ENCODE data around the gene RGS9. TPM values are rescaled to one million over a fixed set of nuclear protein-coding genes. Genes with fewer than 3 reads are reported as not detected.
A peak's percentile ranks its signal among the peaks of the same experiment; 100 is the strongest.

RGS9 gene
- total and polyA plus RNA-seq, 2 of the 13 experiments (the other 11 are each of a cell fraction or from before 2014, with no cell fraction given), result 0.44 to 0.74 TPM

GRCh38 chr17:65122836-65123756 lies 14.1 kb upstream of the RGS9 start (continued):
- TF ChIP-seq ZNF740 (CRISPR knock-in tag; IDR thresholded peaks at IDR 0.05) (peak; percentile 92), XRCC5 (optimal IDR thresholded peaks at IDR 0.05; ENCODE audit: low read length) (peak; percentile 92), ARID4A (CRISPR knock-in tag; IDR thresholded peaks at IDR 0.05; ENCODE audit: borderline replicate concordance) (peak; percentile 58; the same call in 1 of the 2 replicates), SALL1 (CRISPR knock-in tag; IDR thresholded peaks at IDR 0.05) (peak; percentile 82), DNMT1 (CRISPR knock-in tag; IDR thresholded peaks at IDR 0.05) (no peak), POLR2AphosphoS5 (IDR thresholded peaks at IDR 0.05; ENCODE audit: low read depth, low read length) (peak; percentile 88), NCOA1 (CRISPR knock-in tag; IDR thresholded peaks at IDR 0.05) (no peak), ZSCAN22 (CRISPR knock-in tag; IDR thresholded peaks at IDR 0.05) (no peak), ZBTB25 (CRISPR knock-in tag; IDR thresholded peaks at IDR 0.05) (peak; percentile 40; the same call in 1 of the 2 replicates), UBTF (CRISPR knock-in tag; IDR thresholded peaks at IDR 0.05) (peak; percentile 41; the same call in 1 of the 2 replicates), MTA1 (CRISPR knock-in tag; IDR thresholded peaks at IDR 0.05; ENCODE audit: borderline replicate concordance) (no peak; the same call in 1 of the 2 replicates), DPF2 (CRISPR knock-in tag; IDR thresholded peaks at IDR 0.05; ENCODE audit: borderline replicate concordance, low read depth) (no peak), MTA3 (CRISPR knock-in tag; IDR thresholded peaks at IDR 0.05) (no peak), SRSF1 (optimal IDR thresholded peaks at IDR 0.05; ENCODE audit: low read depth, low read length) (peak; percentile 92), RBFOX2 (IDR thresholded peaks at IDR 0.05; ENCODE audit: low read depth, low read length) (peak; percentile 76), ZNF143 (CRISPR knock-in tag; IDR thresholded peaks at IDR 0.05) (peak; percentile 42; the same call in 1 of the 2 replicates)

All from HepG2 (cell line).